ENCODE measurements around the gene ADARB2.

The ADARB2 gene

GRCh38 chr10:1660386-1660785, 76.9 kb downstream of the ADARB2 start:
- no peak for TF ChIP-seq Cebpa-rat (IDR thresholded peaks at IDR 0.05)
- Histone ChIP-seq H3K4me1 (peaks cover 67% of the 10 kb centered on the region), H3K27ac (no peak overlapping the region), H3K27me3 (no peaks in the 10 kb centered on the region), H3K4me2 (peak overlapping the region; percentile 86), H3K9me3 (no peaks in the 10 kb centered on the region), H4K20me1 (peaks cover 67% of the 10 kb centered on the region; the same call in 1 of the 2 replicates), H3K4me3 (no peak overlapping the region), H3K36me3 (no peaks in the 10 kb centered on the region), H3K9ac (no peak overlapping the region)

GRCh38 chr10:1659221-1659791, 78.0 kb downstream of the ADARB2 start:
- Histone ChIP-seq H3K4me3 (no peak overlapping the region), H3K36me3 (no peaks in the 10 kb centered on the region), H3K27me3 (no peaks in the 10 kb centered on the region), H3K9me3 (no peaks in the 10 kb centered on the region), H3K27ac (no peak overlapping the region), H4K20me1 (peaks cover 67% of the 10 kb centered on the region), H3K4me2 (peak overlapping the region; percentile 86; the same call in 1 of the 2 replicates), H3K4me1 (peaks cover 78% of the 10 kb centered on the region), H3K9ac (no peak overlapping the region)
- TF ChIP-seq Cebpa-rat (IDR thresholded peaks at IDR 0.05), result no peak

- Histone ChIP-seq H3K4me2 (0 out of 2 replicates have a peak overlapping the region, but pooled peaks have one; percentile 5), H3K27me3 (no peaks in the 10 kb centered on the region), H3K9ac (no peak overlapping the region), H3K27ac (no peak overlapping the region), H3K4me1 (peaks cover 84% of the 10 kb centered on the region), H4K20me1 (peaks cover 68% of the 10 kb centered on the region), H3K4me3 (no peak overlapping the region), H3K36me3 (no peaks in the 10 kb centered on the region), H3K9me3 (no peaks in the 10 kb centered on the region)
- TF ChIP-seq Cebpa-rat (IDR thresholded peaks at IDR 0.05), result no peak
Observed at GRCh38 chr10:1658658-1659057, 78.7 kb downstream of the ADARB2 start.

GRCh38 chr10:1657479-1657878, 79.8 kb downstream of the ADARB2 start:
- Histone ChIP-seq H4K20me1 (peaks cover 79% of the 10 kb centered on the region), H3K36me3 (no peaks in the 10 kb centered on the region), H3K27ac (no peak overlapping the region), H3K9ac (no peak overlapping the region), H3K9me3 (no peaks in the 10 kb centered on the region), H3K4me2 (peak overlapping the region; percentile 51), H3K4me1 (peaks cover 76% of the 10 kb centered on the region), H3K4me3 (no peak overlapping the region), H3K27me3 (no peaks in the 10 kb centered on the region)
- TF ChIP-seq Cebpa-rat (IDR thresholded peaks at IDR 0.05), result no peak

- peaks cover 55% of the 10 kb centered on the region for H3K4me1 ChIP-seq
- H3K9ac ChIP-seq, result no peak overlapping the region
- H4K20me1 ChIP-seq, result peaks cover 80% of the 10 kb centered on the region
- no peaks in the 10 kb centered on the region for H3K9me3 ChIP-seq
- peak overlapping the region; percentile 67 for H3K4me2 ChIP-seq
- no peaks in the 10 kb centered on the region for H3K36me3 ChIP-seq
- no peak for TF ChIP-seq Cebpa-rat (IDR thresholded peaks at IDR 0.05)
- no peak overlapping the region for H3K27ac ChIP-seq
- no peak overlapping the region for H3K4me3 ChIP-seq
- H3K27me3 ChIP-seq, result no peaks in the 10 kb centered on the region
Observed at GRCh38 chr10:1655367-1655766, 82.0 kb downstream of the ADARB2 start.

GRCh38 chr10:1654811-1655356, 82.4 kb downstream of the ADARB2 start:
- Histone ChIP-seq H4K20me1 (peaks cover 84% of the 10 kb centered on the region), H3K4me2 (peak overlapping the region; percentile 67), H3K9ac (no peak overlapping the region), H3K4me3 (no peak overlapping the region), H3K27ac (no peak overlapping the region), H3K9me3 (no peaks in the 10 kb centered on the region), H3K27me3 (no peaks in the 10 kb centered on the region), H3K4me1 (peaks cover 50% of the 10 kb centered on the region), H3K36me3 (no peaks in the 10 kb centered on the region)
- TF ChIP-seq Cebpa-rat (IDR thresholded peaks at IDR 0.05), result no peak

- Histone ChIP-seq H3K36me3 (no peaks in the 10 kb centered on the region), H3K4me3 (no peak overlapping the region), H3K9me3 (no peaks in the 10 kb centered on the region), H3K4me1 (peaks cover 44% of the 10 kb centered on the region), H3K27me3 (no peaks in the 10 kb centered on the region), H3K9ac (no peak overlapping the region), H4K20me1 (peaks cover 78% of the 10 kb centered on the region), H3K27ac (no peak overlapping the region), H3K4me2 (peak overlapping the region; percentile 67)
- TF ChIP-seq Cebpa-rat (IDR thresholded peaks at IDR 0.05), result no peak
Observed at GRCh38 chr10:1654247-1654646, 83.1 kb downstream of the ADARB2 start.

- Histone ChIP-seq H3K27ac (no peak overlapping the region), H3K36me3 (no peaks in the 10 kb centered on the region), H3K9me3 (no peaks in the 10 kb centered on the region), H3K27me3 (no peaks in the 10 kb centered on the region), H3K9ac (no peak overlapping the region), H3K4me3 (no peak overlapping the region), H3K4me1 (peaks cover 38% of the 10 kb centered on the region), H3K4me2 (no peak overlapping the region), H4K20me1 (peaks cover 75% of the 10 kb centered on the region)
- TF ChIP-seq Cebpa-rat (IDR thresholded peaks at IDR 0.05), result no peak
Observed at GRCh38 chr10:1653321-1653720, 84.0 kb downstream of the ADARB2 start.

GRCh38 chr10:1652151-1652550, 85.2 kb downstream of the ADARB2 start:
- Histone ChIP-seq H3K9ac (no peak overlapping the region), H3K4me1 (peaks cover 26% of the 10 kb centered on the region), H3K9me3 (no peaks in the 10 kb centered on the region), H3K36me3 (no peaks in the 10 kb centered on the region), H3K4me3 (no peak overlapping the region), H3K27ac (no peak overlapping the region), H4K20me1 (peaks cover 67% of the 10 kb centered on the region), H3K4me2 (no peak overlapping the region), H3K27me3 (no peaks in the 10 kb centered on the region)
- TF ChIP-seq Cebpa-rat (IDR thresholded peaks at IDR 0.05), result no peak

GRCh38 chr10:1651270-1651966, 85.9 kb downstream of the ADARB2 start:
- Histone ChIP-seq H3K4me2 (no peak overlapping the region), H3K27ac (no peak overlapping the region), H3K27me3 (no peaks in the 10 kb centered on the region), H3K4me3 (no peak overlapping the region), H3K9ac (no peak overlapping the region), H3K4me1 (peaks cover 21% of the 10 kb centered on the region), H3K36me3 (no peaks in the 10 kb centered on the region), H4K20me1 (peaks cover 69% of the 10 kb centered on the region), H3K9me3 (no peaks in the 10 kb centered on the region)
- no peak for TF ChIP-seq Cebpa-rat (IDR thresholded peaks at IDR 0.05)

Measured in BLaER1 (cell line).